GM12878 (cell line): ENCODE measurements around the gene GPR137B. TPM values are rescaled to one million over a fixed set of nuclear protein-coding genes. Genes with fewer than 3 reads are reported as not detected.

Source experiments
- ATF7 ChIP-seq: fragments of 450-650 bp; IDR thresholded peaks from 2 replicates; pipeline ENCODE4 v1.6.1; 2016; ENCODE audit warnings: low read depth, mild to moderate bottlenecking
- BACH1 ChIP-seq: fragments of 450-650 bp; IDR thresholded peaks from 2 replicates; pipeline ENCODE4 v1.6.1; 2017; ENCODE audit warnings: mild to moderate bottlenecking, borderline replicate concordance
- CHD1 ChIP-seq: IDR thresholded peaks from 2 replicates; pipeline ENCODE4 v1.6.1; 2012; ENCODE audit warnings: low read depth, low read length, improper control_type of control experiment
- FOS ChIP-seq: IDR thresholded peaks from 3 replicates; pipeline ENCODE4 v1.6.1; 2011; ENCODE audit warnings: borderline replicate concordance; ENCODE audit not compliant: insufficient read length; ENCODE audit errors: extremely low read depth
- KDM1A ChIP-seq: fragments of 200-600 bp; sonication (generic); IDR thresholded peaks from 2 replicates; pipeline ENCODE4 v1.6.1; 2016; ENCODE audit warnings: borderline replicate concordance
- NFXL1 ChIP-seq: fragments of 450-650 bp; IDR thresholded peaks from 2 replicates; pipeline ENCODE4 v1.6.1; 2017; ENCODE audit warnings: antibody characterized with exemption, mild to moderate bottlenecking, borderline replicate concordance
- PAX8 ChIP-seq: fragments of 450-650 bp; IDR thresholded peaks from 2 replicates; pipeline ENCODE4 v1.6.1; 2017; ENCODE audit warnings: mild to moderate bottlenecking, moderate library complexity
- POLR2AphosphoS5 ChIP-seq: IDR thresholded peaks from 2 replicates; pipeline ENCODE4 v1.6.1; 2011; ENCODE audit warnings: mild to moderate bottlenecking, low read length, inconsistent platforms
- RELB ChIP-seq: fragments of 450-650 bp; IDR thresholded peaks from 2 replicates; pipeline ENCODE4 v1.6.1; 2017; ENCODE audit warnings: low read depth, mild to moderate bottlenecking, moderate library complexity
- TAF1 ChIP-seq: IDR thresholded peaks from 2 replicates; pipeline ENCODE4 v1.6.1; 2011; ENCODE audit warnings: mild to moderate bottlenecking, low read depth, low read length, borderline replicate concordance
- TBL1XR1 ChIP-seq: IDR thresholded peaks from 2 replicates; pipeline ENCODE4 v1.6.1; 2012; ENCODE audit warnings: low read depth, low read length, improper control_type of control experiment
- TCF12 ChIP-seq: IDR thresholded peaks from 2 replicates; pipeline ENCODE4 v1.6.1; 2011; ENCODE audit warnings: low read depth, mild to moderate bottlenecking, low read length
- ZNF24 ChIP-seq: fragments of 450-650 bp; IDR thresholded peaks from 2 replicates; pipeline ENCODE4 v1.6.1; 2017; ENCODE audit warnings: antibody characterized with exemption, mild to moderate bottlenecking
- ZNF592 ChIP-seq: fragments of 450-650 bp; IDR thresholded peaks from 2 replicates; pipeline ENCODE4 v1.6.1; 2017; ENCODE audit warnings: mild to moderate bottlenecking, moderate library complexity
- ZZZ3 ChIP-seq: IDR thresholded peaks from 2 replicates; pipeline ENCODE4 v1.6.1; 2011; ENCODE audit warnings: low read depth; ENCODE audit not compliant: control insufficient read depth, insufficient read length
- polyA plus RNA-seq, 11 experiments: library from polyadenylated mRNA; depleted of rRNA in 4 of 11; unstranded in 6 of 11; stranded (reverse) in 5 of 11; fragments of >200 nt; fragmentation: Nextera tagmentation in 4 of 11; fragmentation: Illumina TruSeq in 1 of 11; extraction: Ambion mirVana in 4 of 11; extraction: Trizol in 1 of 11; gene quantifications; 1 replicate in 1 of 11; 2 replicates in 10 of 11; pipeline versions ENCODE4 v1.2.1 to v1.2.3, GENCODE V29; 2011 to 2016; ENCODE audit warnings: inconsistent platforms in 2 of 11, missing spikeins in 2 of 11, low read depth in 1 of 11
- total RNA-seq, 4 experiments: library from RNA; depleted of rRNA in 3 of 4; stranded (reverse); fragments of >200 nt in 3 of 4; fragmentation: Illumina TruSeq in 1 of 4; extraction: Trizol in 1 of 4; gene quantifications; 2 replicates each; pipeline versions ENCODE4 v1.2.1 to v1.2.3, GENCODE V29; 2013 to 2021
- TF ChIP-seq, protein P1 (sequence below): fragments of 450-650 bp; IDR thresholded peaks from 2 replicates; pipeline ENCODE4 v1.6.1; 2016; ENCODE audit warnings: mild to moderate bottlenecking, moderate library complexity, borderline replicate concordance
- TF ChIP-seq, protein P2 (sequence below): fragments of 450-650 bp; IDR thresholded peaks from 2 replicates; pipeline ENCODE4 v1.6.1; 2017; ENCODE audit warnings: mild to moderate bottlenecking
- TF ChIP-seq, protein P3 (sequence below): IDR thresholded peaks from 2 replicates; pipeline ENCODE4 v1.6.1; 2011; ENCODE audit warnings: low read depth, mild to moderate bottlenecking, low read length, moderate library complexity, borderline replicate concordance; ENCODE audit errors: extremely low read depth

GPR137B gene
- total and polyA plus RNA-seq, 10 of the 15 experiments (the other 5 are each of a cell fraction or from before 2014, with no cell fraction given), result 5.4 to 20.8 (median 12.5) TPM

DNA sequence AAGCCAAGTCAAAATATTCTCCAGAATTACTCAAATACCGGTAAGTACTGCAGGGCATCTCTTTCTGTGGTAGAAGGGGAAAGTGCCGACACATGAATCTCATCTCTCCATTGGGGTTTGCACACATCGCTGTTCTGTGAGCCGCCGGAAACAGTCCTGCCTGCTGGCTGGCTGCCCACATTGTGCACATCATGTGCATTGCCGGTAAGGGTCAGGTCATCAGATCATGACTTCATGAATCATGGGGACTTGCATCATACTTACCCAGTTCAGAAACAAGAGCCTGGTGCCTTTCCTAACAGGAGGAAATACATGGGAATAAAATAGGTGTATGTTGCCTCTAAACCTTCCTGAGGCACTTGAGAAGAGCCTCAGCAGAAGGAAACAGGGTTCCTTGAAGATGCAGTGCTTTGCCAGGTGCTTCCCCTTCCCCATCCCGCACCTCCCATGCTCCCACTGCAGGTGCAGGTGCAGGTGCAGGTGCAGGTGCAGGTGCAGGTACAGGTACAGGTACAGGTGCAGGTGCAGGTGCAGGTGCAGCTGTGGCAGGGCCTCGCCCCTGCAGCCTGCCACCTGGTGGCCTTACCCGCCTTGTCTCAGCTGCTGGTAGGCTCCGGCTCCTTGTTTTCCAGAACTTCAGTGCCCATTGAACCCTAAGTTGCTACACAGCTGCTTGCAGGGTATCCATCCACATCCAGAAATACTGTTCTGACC lies 26.5 kb downstream of the GPR137B start (continued):
- TF ChIP-seq ZNF592 (no peak), TAF1 (no peak), PAX8 (no peak), CHD1 (no peak), RELB (no peak), ZZZ3 (no peak), POLR2AphosphoS5 (0 out of 2 replicates have a peak, but pooled peaks have one; percentile 32), ATF7 (no peak), TBL1XR1 (no peak), NFXL1 (no peak), FOS (no peak), KDM1A (no peak), TCF12 (peak; percentile 88), ZNF24 (no peak), BACH1 (no peak)
- TF ChIP-seq, protein P1, sequence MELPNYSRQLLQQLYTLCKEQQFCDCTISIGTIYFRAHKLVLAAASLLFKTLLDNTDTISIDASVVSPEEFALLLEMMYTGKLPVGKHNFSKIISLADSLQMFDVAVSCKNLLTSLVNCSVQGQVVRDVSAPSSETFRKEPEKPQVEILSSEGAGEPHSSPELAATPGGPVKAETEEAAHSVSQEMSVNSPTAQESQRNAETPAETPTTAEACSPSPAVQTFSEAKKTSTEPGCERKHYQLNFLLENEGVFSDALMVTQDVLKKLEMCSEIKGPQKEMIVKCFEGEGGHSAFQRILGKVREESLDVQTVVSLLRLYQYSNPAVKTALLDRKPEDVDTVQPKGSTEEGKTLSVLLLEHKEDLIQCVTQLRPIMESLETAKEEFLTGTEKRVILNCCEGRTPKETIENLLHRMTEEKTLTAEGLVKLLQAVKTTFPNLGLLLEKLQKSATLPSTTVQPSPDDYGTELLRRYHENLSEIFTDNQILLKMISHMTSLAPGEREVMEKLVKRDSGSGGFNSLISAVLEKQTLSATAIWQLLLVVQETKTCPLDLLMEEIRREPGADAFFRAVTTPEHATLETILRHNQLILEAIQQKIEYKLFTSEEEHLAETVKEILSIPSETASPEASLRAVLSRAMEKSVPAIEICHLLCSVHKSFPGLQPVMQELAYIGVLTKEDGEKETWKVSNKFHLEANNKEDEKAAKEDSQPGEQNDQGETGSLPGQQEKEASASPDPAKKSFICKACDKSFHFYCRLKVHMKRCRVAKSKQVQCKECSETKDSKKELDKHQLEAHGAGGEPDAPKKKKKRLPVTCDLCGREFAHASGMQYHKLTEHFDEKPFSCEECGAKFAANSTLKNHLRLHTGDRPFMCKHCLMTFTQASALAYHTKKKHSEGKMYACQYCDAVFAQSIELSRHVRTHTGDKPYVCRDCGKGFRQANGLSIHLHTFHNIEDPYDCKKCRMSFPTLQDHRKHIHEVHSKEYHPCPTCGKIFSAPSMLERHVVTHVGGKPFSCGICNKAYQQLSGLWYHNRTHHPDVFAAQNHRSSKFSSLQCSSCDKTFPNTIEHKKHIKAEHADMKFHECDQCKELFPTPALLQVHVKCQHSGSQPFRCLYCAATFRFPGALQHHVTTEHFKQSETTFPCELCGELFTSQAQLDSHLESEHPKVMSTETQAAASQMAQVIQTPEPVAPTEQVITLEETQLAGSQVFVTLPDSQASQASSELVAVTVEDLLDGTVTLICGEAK, result no peak
- TF ChIP-seq, protein P2, sequence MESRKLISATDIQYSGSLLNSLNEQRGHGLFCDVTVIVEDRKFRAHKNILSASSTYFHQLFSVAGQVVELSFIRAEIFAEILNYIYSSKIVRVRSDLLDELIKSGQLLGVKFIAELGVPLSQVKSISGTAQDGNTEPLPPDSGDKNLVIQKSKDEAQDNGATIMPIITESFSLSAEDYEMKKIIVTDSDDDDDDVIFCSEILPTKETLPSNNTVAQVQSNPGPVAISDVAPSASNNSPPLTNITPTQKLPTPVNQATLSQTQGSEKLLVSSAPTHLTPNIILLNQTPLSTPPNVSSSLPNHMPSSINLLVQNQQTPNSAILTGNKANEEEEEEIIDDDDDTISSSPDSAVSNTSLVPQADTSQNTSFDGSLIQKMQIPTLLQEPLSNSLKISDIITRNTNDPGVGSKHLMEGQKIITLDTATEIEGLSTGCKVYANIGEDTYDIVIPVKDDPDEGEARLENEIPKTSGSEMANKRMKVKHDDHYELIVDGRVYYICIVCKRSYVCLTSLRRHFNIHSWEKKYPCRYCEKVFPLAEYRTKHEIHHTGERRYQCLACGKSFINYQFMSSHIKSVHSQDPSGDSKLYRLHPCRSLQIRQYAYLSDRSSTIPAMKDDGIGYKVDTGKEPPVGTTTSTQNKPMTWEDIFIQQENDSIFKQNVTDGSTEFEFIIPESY, result no peak
- TF ChIP-seq, protein P3, sequence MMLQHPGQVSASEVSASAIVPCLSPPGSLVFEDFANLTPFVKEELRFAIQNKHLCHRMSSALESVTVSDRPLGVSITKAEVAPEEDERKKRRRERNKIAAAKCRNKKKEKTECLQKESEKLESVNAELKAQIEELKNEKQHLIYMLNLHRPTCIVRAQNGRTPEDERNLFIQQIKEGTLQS, result no peak
